Measurements from ENCODE around the gene ANKMY1. TPM values are rescaled to one million over a fixed set of nuclear protein-coding genes. Genes with fewer than 3 reads are reported as not detected.

Gene ANKMY1
- total and polyA plus RNA-seq, 2 of the 8 experiments (the other 6 are each of a cell fraction or from before 2014, with no cell fraction given): 4.5 to 4.8 TPM

GRCh38 chr2:240478346-240479110 lies 79.3 kb downstream of the ANKMY1 start:
- Histone ChIP-seq H2BK20ac (ENCODE audit: low read length) (no peak overlapping the region), H2AFZ (ENCODE audit: low read length) (no peak overlapping the region), H3K36me3 (ENCODE audit: control insufficient read depth in 2 of 4, insufficient read depth in 4 of 4, low read length in 3 of 4) (no peaks in the 10 kb centered on the region), H2AK5ac (ENCODE audit: low read depth, low read length) (no peak overlapping the region), H3K18ac (ENCODE audit: extremely low read depth, low read length) (no peak overlapping the region), H3K9me3 (ENCODE audit: insufficient read depth in 2 of 2, low read depth in 1 of 2, low read length in 1 of 2) (no peaks in the 10 kb centered on the region), H4K20me1 (replicated peaks in 1 of 2; ENCODE audit: control insufficient read depth in 1 of 2, insufficient read depth in 2 of 2, low read length in 2 of 2) (no peaks in the 10 kb centered on the region), H4K8ac (ENCODE audit: extremely low read depth, insufficient read depth, low read length) (no peak overlapping the region; the same call in 1 of the 2 replicates), H3K79me1 (ENCODE audit: low read depth, low read length) (no peaks in the 10 kb centered on the region), H3K4me2 (ENCODE audit: insufficient read depth in 1 of 2, low read depth in 2 of 2, low read length in 2 of 2) (no peak overlapping the region), H3K56ac (replicated peaks; ENCODE audit: insufficient read length, low read depth, low read length) (no peak overlapping the region), H3K27me3 (replicated peaks in 1 of 4; ENCODE audit: control insufficient read depth in 3 of 4, extremely low read depth in 1 of 4, insufficient read depth in 3 of 4, low read length in 3 of 4) (0 out of 7 replicates have a peak, but pooled peaks cover 0 to 2% (median 0%) of the 10 kb centered on the region in 4 experiments), H4K5ac (ENCODE audit: insufficient read length, low read depth, low read length) (no peak overlapping the region), H3K14ac (ENCODE audit: insufficient read length) (no peak overlapping the region), H3K9ac (replicated peaks in 1 of 4; ENCODE audit: extremely low read depth in 1 of 4, low read depth in 3 of 4, low read length in 3 of 4) (no peak overlapping the region), H3K4me3 (ENCODE audit: extremely low read depth in 1 of 4, insufficient read depth in 2 of 4, low read depth in 3 of 4, low read length in 4 of 4) (no peak overlapping the region), H4K91ac (replicated peaks; ENCODE audit: insufficient read length, low read length) (no peak overlapping the region), H3K23me2 (ENCODE audit: low read depth, low read length) (0 out of 2 replicates have a peak, but pooled peaks cover 2% of the 10 kb centered on the region), H2BK120ac (replicated peaks; ENCODE audit: low read depth, low read length) (no peak overlapping the region), H2BK5ac (ENCODE audit: low read depth, low read length) (no peak overlapping the region), H3K4me1 (replicated peaks in 1 of 4; ENCODE audit: control insufficient read depth in 3 of 4, insufficient read depth in 4 of 4, low read length in 3 of 4) (no peaks in the 10 kb centered on the region; a peak in 1 of 7 replicates), H3K79me2 (ENCODE audit: control insufficient read depth in 1 of 2, insufficient read depth in 2 of 2, low read length in 2 of 2) (no peaks in the 10 kb centered on the region), H2BK15ac (ENCODE audit: low read length) (no peak overlapping the region), H3K23ac (ENCODE audit: insufficient read length) (no peak overlapping the region), H3K27ac (ENCODE audit: low read depth, low read length) (no peak overlapping the region), H3K4ac (replicated peaks; ENCODE audit: insufficient read length, low read depth, low read length) (no peak overlapping the region), H2BK12ac (ENCODE audit: low read depth, low read length) (no peak overlapping the region)
- no peak for TF ChIP-seq MAX (IDR thresholded peaks at IDR 0.05)
- no peak for TF ChIP-seq SIN3A (conservative IDR thresholded peaks at IDR 0.05 in 1 of 2, IDR thresholded peaks at IDR 0.05 in 1 of 2; ENCODE audit: low read depth in 1 of 2, low read length in 2 of 2)
- TF ChIP-seq SP1 (IDR thresholded peaks at IDR 0.05; ENCODE audit: low read depth, low read length): no peak
- TF ChIP-seq SIRT6 (IDR thresholded peaks at IDR 0.05; ENCODE audit: low read length): no peak
- TF ChIP-seq GABPA (IDR thresholded peaks at IDR 0.05; ENCODE audit: borderline replicate concordance, insufficient read depth, low read length): no peak
- TF ChIP-seq E2F6 (IDR thresholded peaks at IDR 0.05): no peak
- TF ChIP-seq TBP (IDR thresholded peaks at IDR 0.05; ENCODE audit: low read depth, low read length): no peak
- TF ChIP-seq RXRA (IDR thresholded peaks at IDR 0.05; ENCODE audit: insufficient read depth, low read depth, low read length): no peak
- TF ChIP-seq NANOG (IDR thresholded peaks at IDR 0.05; ENCODE audit: insufficient read depth, low read depth, low read length, poor library complexity, severe bottlenecking): no peak
- TF ChIP-seq JUND (IDR thresholded peaks at IDR 0.05; ENCODE audit: low read length): no peak
- TF ChIP-seq POLR2A (IDR thresholded peaks at IDR 0.05; ENCODE audit: control extremely low read depth in 1 of 2, low read depth in 2 of 2, low read length in 2 of 2): no peak
- TF ChIP-seq MAFK (IDR thresholded peaks at IDR 0.05; ENCODE audit: low read depth, low read length): no peak
- CTCF ChIA-PET (ENCODE audit: partially characterized antibody): interaction anchor here (1.2 kb wide), 1 partner anchor 11 kb away, joined by 3 read pairs; no protein-coding TSS in a partner anchor
- no peak for FAIRE-seq
- no peak for DNase-seq (ENCODE audit: low read depth in 1 of 2, low spot score in 2 of 2)
- POLR2A ChIA-PET (ENCODE audit: partially characterized antibody): no interaction called here
- WGBS, 2 experiments (ENCODE audit: extremely low coverage in 1 of 2, insufficient coverage in 1 of 2, insufficient read length in 1 of 2, insufficient replicate concordance in 2 of 2, low coverage in 1 of 2, low lambda C conversion rate in 2 of 2, missing lambda C conversion rate in 1 of 2): 91% methylated on average over 21 of the region's 21 CpGs; no CpG with 5 or more reads in 1 of the 2 experiments
